ENCODE measurements around the gene LOXL1. TPM values are rescaled to one million over a fixed set of nuclear protein-coding genes. Genes with fewer than 3 reads are reported as not detected.

The LOXL1 gene
- total RNA-seq, 1 donor, result 176 TPM

DNA sequence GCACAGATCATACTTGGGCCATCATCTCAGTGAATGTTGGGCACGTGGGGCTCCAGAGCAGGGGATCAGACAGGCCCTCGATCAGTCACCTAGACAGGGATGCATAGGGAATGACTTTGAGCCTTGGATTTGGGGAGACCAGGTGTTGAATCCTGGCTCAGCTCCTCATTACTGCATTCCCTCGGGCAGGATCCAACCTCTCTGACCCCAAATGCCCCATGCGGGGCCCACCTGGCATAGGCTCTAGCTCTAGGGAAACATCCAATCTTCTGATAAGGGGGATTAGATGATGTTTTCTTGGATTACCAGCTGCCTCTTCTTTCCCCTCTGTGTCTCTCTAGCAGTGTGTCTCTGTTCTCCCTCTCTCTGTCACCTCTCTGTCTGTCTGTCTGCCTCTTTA, 22.7 kb downstream of the LOXL1 start:
- TF ChIP-seq, protein P1, sequence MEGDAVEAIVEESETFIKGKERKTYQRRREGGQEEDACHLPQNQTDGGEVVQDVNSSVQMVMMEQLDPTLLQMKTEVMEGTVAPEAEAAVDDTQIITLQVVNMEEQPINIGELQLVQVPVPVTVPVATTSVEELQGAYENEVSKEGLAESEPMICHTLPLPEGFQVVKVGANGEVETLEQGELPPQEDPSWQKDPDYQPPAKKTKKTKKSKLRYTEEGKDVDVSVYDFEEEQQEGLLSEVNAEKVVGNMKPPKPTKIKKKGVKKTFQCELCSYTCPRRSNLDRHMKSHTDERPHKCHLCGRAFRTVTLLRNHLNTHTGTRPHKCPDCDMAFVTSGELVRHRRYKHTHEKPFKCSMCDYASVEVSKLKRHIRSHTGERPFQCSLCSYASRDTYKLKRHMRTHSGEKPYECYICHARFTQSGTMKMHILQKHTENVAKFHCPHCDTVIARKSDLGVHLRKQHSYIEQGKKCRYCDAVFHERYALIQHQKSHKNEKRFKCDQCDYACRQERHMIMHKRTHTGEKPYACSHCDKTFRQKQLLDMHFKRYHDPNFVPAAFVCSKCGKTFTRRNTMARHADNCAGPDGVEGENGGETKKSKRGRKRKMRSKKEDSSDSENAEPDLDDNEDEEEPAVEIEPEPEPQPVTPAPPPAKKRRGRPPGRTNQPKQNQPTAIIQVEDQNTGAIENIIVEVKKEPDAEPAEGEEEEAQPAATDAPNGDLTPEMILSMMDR (IDR thresholded peaks at IDR 0.05; ENCODE audit: insufficient read depth, low read length), result no peak
- no peak for DNase-seq (ENCODE audit: low read depth)

DNA sequence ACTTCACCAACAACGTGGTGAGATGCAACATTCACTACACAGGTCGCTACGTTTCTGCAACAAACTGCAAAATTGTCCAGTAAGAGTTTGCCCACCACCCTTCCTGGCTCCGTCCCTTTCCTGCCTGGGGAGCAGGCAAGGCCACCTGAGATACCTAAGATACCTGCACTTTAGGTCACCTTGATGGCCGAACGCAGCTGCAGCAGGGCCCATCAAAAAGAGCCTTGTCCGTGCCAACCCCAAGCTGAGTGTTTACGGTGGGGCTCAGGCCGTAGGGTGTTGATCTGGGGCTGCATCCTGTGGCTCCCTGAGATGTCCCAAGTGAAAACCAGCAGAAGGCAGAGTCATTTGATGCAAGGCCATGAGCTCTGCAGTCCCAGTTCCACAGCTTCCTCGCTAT, 23.2 kb downstream of the LOXL1 start:
- TF ChIP-seq, protein P1 (IDR thresholded peaks at IDR 0.05; ENCODE audit: insufficient read depth, low read length), result no peak
- no peak for DNase-seq (ENCODE audit: low read depth)
- no peak overlapping the region for H3K4me3 ChIP-seq (ENCODE audit: low read depth, low read length)

More for the DNA sequence above, 22.7 kb downstream of the LOXL1 start:
- no peak overlapping the region for H3K4me3 ChIP-seq (ENCODE audit: low read depth, low read length)

DNA sequence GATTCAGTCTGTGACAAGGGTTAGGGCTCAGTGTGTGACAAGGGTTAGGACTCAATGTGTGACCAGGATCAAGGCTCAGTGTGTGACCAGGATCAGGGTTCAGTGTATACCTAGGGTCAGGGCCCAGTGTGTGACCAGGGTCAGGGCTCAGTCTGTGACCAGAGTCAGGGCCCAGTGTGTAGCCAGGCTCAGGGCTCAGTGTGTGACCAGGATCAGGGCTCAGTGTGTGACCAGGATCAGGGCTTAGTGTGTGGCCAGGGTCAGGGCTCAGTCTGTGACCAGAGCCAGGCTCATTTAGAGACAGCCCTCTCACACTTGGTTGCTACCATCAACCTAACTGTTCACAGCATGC, 24.2 kb downstream of the LOXL1 start:
- TF ChIP-seq, protein P1 (IDR thresholded peaks at IDR 0.05; ENCODE audit: insufficient read depth, low read length), result no peak
- DNase-seq (ENCODE audit: low read depth), result no peak
- H3K4me3 ChIP-seq (ENCODE audit: low read depth, low read length), result no peak overlapping the region

DNA sequence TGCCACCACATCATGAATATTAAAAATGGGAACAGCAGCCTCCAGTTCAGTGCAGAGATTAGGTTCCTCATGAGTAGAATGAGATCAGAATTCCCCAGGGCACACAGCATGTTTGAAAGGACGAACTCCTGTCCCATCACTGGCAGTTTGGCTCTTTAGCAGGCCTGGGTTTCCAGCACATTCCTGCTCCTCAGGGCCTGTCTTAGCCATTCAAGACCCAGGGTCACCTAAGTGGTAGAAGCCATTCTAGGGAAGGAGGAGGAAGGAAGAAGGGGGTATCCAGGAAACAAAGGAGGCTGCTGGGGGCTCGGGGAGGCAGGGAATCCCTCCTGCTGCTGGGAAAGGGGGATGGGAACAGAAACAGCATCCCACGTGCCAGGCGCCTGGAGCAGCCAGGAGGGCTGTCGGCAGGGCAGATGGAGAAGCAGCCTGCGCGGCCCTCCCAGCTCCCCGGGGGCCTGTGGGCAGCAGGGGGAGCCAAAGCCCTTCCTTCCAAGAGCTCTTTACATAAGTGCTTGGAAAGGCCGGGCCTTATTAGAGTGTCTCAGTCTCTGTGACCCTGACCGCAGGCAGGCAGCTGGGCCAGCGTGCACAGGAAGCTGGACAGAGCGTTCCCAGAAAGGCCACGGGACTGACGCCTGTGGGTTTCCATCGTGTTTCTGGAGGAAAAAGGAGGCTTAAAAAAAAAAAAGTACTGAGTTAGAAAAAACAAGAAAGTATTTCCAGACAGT, 24.7 kb downstream of the LOXL1 start:
- H3K4me3 ChIP-seq (ENCODE audit: low read depth, low read length), result no peak overlapping the region
- DNase-seq (ENCODE audit: low read depth), result peak; percentile 98
- TF ChIP-seq, protein P1 (IDR thresholded peaks at IDR 0.05; ENCODE audit: insufficient read depth, low read length), result peak; percentile 77

DNA sequence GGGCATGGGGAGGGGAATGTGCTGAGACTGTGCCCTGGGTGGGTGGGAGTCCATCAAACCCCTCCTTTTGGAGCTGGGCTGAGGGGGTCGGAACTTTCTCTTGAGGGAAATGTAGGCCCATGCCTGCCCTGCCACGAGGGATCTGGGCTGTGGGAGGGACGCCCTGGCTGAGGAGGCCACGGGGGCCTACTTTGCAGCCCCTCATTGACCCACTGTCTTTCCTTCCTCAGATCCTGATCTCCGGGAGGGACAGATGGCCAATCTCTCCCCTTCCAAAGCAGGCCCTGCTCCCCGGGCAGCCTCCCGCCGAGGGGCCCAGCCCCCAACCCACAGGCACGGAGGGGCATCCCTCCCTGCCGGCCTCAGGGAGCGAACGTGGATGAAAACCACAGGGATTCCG, 25.3 kb downstream of the LOXL1 start:
- TF ChIP-seq, protein P1 (IDR thresholded peaks at IDR 0.05; ENCODE audit: insufficient read depth, low read length), result no peak
- no peak for DNase-seq (ENCODE audit: low read depth)
- no peak overlapping the region for H3K4me3 ChIP-seq (ENCODE audit: low read depth, low read length)

DNA sequence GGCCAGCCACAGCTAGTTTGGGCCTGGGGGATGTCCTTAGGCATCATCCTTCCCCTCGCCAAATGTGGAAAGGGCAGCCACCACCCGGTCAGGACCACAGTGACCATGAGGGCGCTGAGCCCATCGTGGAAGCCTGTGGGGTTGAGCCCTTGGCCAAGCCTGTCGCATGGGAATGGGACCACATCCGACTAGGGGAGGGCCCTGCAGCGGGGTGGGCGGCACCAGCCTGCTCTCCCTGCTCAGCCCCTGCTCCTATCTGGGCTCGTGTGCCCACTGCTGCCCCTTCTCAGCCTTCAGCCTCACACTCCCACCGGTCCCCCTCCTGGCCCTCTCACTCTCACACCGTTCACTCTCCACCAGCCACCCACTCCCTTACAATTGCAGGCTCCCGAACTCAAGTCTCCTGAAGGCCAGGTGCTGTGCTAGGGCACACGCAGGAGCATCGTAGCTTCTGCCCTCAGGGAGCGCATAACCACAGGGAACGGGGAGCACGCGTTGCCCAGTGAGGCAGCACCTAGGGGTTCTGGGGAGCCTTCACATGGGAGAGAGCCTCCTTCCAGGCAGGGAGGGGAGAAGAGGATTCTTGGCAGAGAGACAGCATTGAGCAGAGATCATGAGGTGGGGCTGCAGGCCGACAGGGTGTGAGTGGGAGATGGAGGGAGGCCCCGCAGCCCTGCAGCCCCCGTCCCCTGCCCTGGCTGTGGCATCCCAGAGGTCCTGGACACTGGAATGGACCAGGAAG, 26.1 kb downstream of the LOXL1 start:
- TF ChIP-seq, protein P1 (IDR thresholded peaks at IDR 0.05; ENCODE audit: insufficient read depth, low read length), result no peak
- H3K4me3 ChIP-seq (ENCODE audit: low read depth, low read length), result no peak overlapping the region
- no peak for DNase-seq (ENCODE audit: low read depth)
